ENCODE data around the gene PIWIL4.
"Not testable (repeated sequence)": the region's sequence is repeated elsewhere in the genome, so short reads cannot be mapped to it uniquely, and the experiment has no call there.

Gene PIWIL4

GRCh38 chr11:94546886-94547285 is 20.3 kb upstream of the PIWIL4 start:
- DNase-seq (ENCODE audit: low spot score) = peak; percentile 16

- DNase-seq (ENCODE audit: low spot score) = no peak
Observed at GRCh38 chr11:94549146-94549545, 18.0 kb upstream of the PIWIL4 start.

- no peak for DNase-seq (ENCODE audit: low spot score)
Observed at GRCh38 chr11:94550513-94550912, 16.7 kb upstream of the PIWIL4 start.

GRCh38 chr11:94553938-94554337 is 13.2 kb upstream of the PIWIL4 start:
- peak; percentile 63 for DNase-seq (ENCODE audit: low spot score)

GRCh38 chr11:94555752-94556329 is 11.3 kb upstream of the PIWIL4 start:
- DNase-seq (ENCODE audit: low spot score) = not testable (repeated sequence)

GRCh38 chr11:94557421-94557820 is 9.7 kb upstream of the PIWIL4 start:
- no peak for DNase-seq (ENCODE audit: low spot score)

- no peak for DNase-seq (ENCODE audit: low spot score)
Observed at GRCh38 chr11:94557992-94558391, 9.2 kb upstream of the PIWIL4 start.

- DNase-seq (ENCODE audit: low spot score) = no peak
Observed at GRCh38 chr11:94558468-94558867, 8.7 kb upstream of the PIWIL4 start.

- no peak for DNase-seq (ENCODE audit: low spot score)
Observed at GRCh38 chr11:94558932-94559331, 8.2 kb upstream of the PIWIL4 start.

GRCh38 chr11:94559361-94559760 is 7.8 kb upstream of the PIWIL4 start:
- no peak for DNase-seq (ENCODE audit: low spot score)

GRCh38 chr11:94560834-94561233 is 6.3 kb upstream of the PIWIL4 start:
- DNase-seq (ENCODE audit: low spot score) = peak; percentile 48

- peak; percentile 74 for DNase-seq (ENCODE audit: low spot score)
Observed at GRCh38 chr11:94563176-94563847, 3.9 kb upstream of the PIWIL4 start.

GRCh38 chr11:94563848-94564467 is 3.2 kb upstream of the PIWIL4 start:
- DNase-seq (ENCODE audit: low spot score) = no peak

- DNase-seq (ENCODE audit: low spot score) = no peak
Observed at GRCh38 chr11:94568200-94568599, 1.0 kb downstream of the PIWIL4 start.

- no peak for DNase-seq (ENCODE audit: low spot score)
Observed at GRCh38 chr11:94568717-94569116, 1.5 kb downstream of the PIWIL4 start.

- DNase-seq (ENCODE audit: low spot score) = not testable (repeated sequence)
Observed at GRCh38 chr11:94572975-94573374, 5.8 kb downstream of the PIWIL4 start.

GRCh38 chr11:94574193-94574961 is 7.2 kb downstream of the PIWIL4 start:
- no peak for DNase-seq (ENCODE audit: low spot score)

- DNase-seq (ENCODE audit: low spot score) = no peak
Observed at GRCh38 chr11:94576306-94576705, 9.1 kb downstream of the PIWIL4 start.

GRCh38 chr11:94577841-94578240 is 10.7 kb downstream of the PIWIL4 start:
- no peak for DNase-seq (ENCODE audit: low spot score)

- DNase-seq (ENCODE audit: low spot score) = no peak
Observed at GRCh38 chr11:94581926-94582325, 14.8 kb downstream of the PIWIL4 start.

- DNase-seq (ENCODE audit: low spot score) = no peak
Observed at GRCh38 chr11:94583213-94583865, 16.2 kb downstream of the PIWIL4 start.

- peak; percentile 72 for DNase-seq (ENCODE audit: low spot score)
Observed at GRCh38 chr11:94583866-94584500, 16.8 kb downstream of the PIWIL4 start.

Data from kidney tubule cell (primary cell).